Hindlimb muscle (tissue), 1 donor: ENCODE data around the gene VSTM4. TPM values are rescaled to one million over a fixed set of nuclear protein-coding genes. Genes with fewer than 3 reads are reported as not detected.

Experiments
- DNase-seq: peaks from one replicate; pipeline ENCODE4 v3.0.0-alpha.2; 2013
- polyA plus RNA-seq: library from polyadenylated mRNA; unstranded; fragments of 120-200 nt; gene quantifications from one replicate; pipeline ENCODE4 v1.2.1, GENCODE V29; 2013; ENCODE audit not compliant: insufficient read length

Gene VSTM4
- polyA plus RNA-seq, 1 donor: 53.3 TPM

- no peak for DNase-seq
Observed at GRCh38 chr10:49068209-49068608, 47.1 kb downstream of the VSTM4 start.

- DNase-seq: no peak
Observed at GRCh38 chr10:49066944-49067730, 48.2 kb downstream of the VSTM4 start.

GRCh38 chr10:49062229-49062628, 53.1 kb downstream of the VSTM4 start:
- no peak for DNase-seq

GRCh38 chr10:49061667-49062066, 53.7 kb downstream of the VSTM4 start:
- no peak for DNase-seq

GRCh38 chr10:49058463-49059255, 56.7 kb downstream of the VSTM4 start:
- DNase-seq: no peak

GRCh38 chr10:49057231-49057880, 58.0 kb downstream of the VSTM4 start:
- no peak for DNase-seq

- no peak for DNase-seq
Observed at GRCh38 chr10:49056356-49056755, 59.0 kb downstream of the VSTM4 start.

GRCh38 chr10:49055221-49055849, 60.0 kb downstream of the VSTM4 start:
- no peak for DNase-seq

- DNase-seq: no peak
Observed at GRCh38 chr10:49054753-49055152, 60.6 kb downstream of the VSTM4 start.

GRCh38 chr10:49053998-49054692, 61.2 kb downstream of the VSTM4 start:
- DNase-seq: no peak

GRCh38 chr10:49053053-49053997, 62.0 kb downstream of the VSTM4 start:
- no peak for DNase-seq

GRCh38 chr10:49052069-49052468, 63.3 kb downstream of the VSTM4 start:
- no peak for DNase-seq

- no peak for DNase-seq
Observed at GRCh38 chr10:49050906-49051305, 64.4 kb downstream of the VSTM4 start.

GRCh38 chr10:49050366-49050765, 65.0 kb downstream of the VSTM4 start:
- DNase-seq: no peak

- peak; percentile 48 for DNase-seq
Observed at GRCh38 chr10:49049660-49050059, 65.7 kb downstream of the VSTM4 start.

GRCh38 chr10:49047128-49047639, 68.1 kb downstream of the VSTM4 start:
- no peak for DNase-seq

GRCh38 chr10:49044293-49045193, 70.8 kb downstream of the VSTM4 start:
- no peak for DNase-seq

- DNase-seq: no peak
Observed at GRCh38 chr10:49040601-49041000, 74.7 kb downstream of the VSTM4 start.

- DNase-seq: no peak
Observed at GRCh38 chr10:49039409-49039808, 75.9 kb downstream of the VSTM4 start.

- DNase-seq: no peak
Observed at GRCh38 chr10:49038711-49039110, 76.6 kb downstream of the VSTM4 start.
